NCI-H2029 (cell line): Measurements from ENCODE around the gene RAX2.
A peak's percentile ranks its signal among the peaks of the same experiment; 100 is the strongest.
"Not testable (repeated sequence)": the region's sequence is repeated elsewhere in the genome, so short reads cannot be mapped to it uniquely, and the experiment has no call there.

Source experiments
- DNase-seq: peaks from one replicate; lab custom pipeline; 2025; lab: John Stamatoyannopoulos, UW

The RAX2 gene

DNA sequence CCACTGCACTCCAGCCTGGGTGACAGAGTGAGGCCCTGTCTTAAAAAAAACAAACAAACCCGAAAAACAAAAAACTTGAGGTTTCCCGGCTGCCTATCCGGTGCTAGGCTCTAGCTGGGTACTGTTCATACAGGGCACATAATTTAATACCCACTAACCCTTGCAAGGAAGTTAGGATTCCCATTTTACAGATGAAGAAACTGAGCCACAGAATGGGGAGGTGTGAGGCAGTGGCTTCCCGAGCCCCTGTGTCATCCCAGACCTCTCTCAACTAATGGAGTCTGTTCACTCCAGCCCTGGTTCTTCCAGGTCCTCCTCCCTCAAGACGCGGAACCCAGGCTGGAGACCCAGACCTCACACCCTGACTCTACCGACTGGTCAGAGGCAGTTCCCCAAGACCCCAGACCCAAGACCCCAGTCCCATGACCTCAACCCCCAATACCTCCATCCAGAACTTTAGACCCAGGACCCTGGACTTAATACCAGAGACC is 11.1 kb downstream of the RAX2 start:
- no peak for DNase-seq

DNA sequence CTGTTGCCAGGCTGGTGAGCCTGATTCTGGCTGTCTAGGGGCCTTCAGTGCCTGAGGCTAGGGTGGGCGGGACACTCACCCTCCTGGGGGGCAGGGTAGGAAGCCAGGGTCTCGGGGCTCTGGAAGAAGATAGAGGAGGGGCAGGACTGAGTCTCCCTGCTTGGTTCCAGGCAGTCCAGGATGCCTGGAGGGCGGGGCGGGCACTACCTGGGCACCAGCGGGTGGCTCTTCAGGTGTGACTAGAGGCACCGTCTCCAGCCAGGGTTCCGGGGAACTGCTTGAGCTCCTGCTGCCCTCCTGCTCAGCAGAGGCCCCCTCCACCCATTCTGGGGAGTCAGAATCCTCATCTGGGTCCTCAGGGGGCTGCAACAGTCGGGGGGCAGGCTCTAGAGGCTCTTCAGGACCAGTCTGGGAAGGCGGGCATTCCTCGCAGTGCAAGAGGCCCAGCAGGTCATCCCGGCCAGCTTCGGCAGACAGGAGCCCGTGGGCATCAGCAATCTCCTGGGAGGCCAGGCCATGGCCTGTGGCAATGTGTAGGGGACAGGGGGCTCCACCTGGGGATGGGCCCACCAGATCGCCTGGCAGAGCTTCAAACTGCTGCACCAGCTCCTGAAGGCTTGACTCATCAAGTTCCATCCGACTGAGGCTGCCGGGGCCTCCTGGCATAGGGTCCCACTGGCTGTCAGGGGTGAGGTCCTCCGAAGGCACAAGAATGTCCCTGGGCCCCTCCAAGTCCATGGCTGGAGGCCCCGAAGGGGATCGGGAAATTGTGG is 12.4 kb downstream of the RAX2 start:
- DNase-seq, result no peak

DNA sequence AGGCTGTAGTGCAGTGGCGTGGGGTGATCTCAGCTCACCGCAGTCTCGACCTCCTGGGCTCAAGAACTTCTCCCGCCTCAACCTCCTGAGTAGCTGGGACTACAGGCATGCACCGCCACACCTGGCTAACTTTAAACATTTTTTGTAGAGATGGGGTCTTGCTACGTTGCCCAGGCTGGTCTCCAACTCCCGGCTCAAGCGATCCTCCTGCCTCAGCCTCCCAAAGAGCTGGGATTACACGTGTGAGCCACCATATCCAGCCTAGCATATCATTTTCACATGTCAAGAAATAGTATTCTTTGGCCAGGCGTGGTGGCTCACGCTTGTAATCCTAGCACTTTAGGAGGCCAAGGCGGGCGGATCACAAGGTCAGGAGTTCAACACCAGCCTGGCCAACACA is 13.7 kb downstream of the RAX2 start:
- not testable (repeated sequence) for DNase-seq

DNA sequence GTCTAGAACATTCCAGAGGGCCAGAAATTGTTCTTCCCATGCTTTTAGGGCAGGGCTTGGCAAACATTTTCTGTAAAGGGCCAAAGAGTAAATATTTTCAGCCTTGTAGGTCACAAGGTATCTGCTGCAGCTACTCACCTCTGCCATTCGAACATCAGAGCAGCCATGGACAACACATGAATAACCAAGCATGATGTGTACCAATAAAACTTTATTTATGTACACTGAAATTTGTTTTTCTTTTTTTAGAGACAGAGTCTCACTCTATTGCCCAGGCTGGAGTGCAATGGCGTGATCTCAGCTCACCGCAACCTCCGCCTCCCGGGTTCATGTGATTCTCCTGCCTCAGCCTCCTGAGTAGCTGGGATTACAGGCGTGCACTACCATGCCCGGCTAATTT is 14.3 kb downstream of the RAX2 start:
- not testable (repeated sequence) for DNase-seq

DNA sequence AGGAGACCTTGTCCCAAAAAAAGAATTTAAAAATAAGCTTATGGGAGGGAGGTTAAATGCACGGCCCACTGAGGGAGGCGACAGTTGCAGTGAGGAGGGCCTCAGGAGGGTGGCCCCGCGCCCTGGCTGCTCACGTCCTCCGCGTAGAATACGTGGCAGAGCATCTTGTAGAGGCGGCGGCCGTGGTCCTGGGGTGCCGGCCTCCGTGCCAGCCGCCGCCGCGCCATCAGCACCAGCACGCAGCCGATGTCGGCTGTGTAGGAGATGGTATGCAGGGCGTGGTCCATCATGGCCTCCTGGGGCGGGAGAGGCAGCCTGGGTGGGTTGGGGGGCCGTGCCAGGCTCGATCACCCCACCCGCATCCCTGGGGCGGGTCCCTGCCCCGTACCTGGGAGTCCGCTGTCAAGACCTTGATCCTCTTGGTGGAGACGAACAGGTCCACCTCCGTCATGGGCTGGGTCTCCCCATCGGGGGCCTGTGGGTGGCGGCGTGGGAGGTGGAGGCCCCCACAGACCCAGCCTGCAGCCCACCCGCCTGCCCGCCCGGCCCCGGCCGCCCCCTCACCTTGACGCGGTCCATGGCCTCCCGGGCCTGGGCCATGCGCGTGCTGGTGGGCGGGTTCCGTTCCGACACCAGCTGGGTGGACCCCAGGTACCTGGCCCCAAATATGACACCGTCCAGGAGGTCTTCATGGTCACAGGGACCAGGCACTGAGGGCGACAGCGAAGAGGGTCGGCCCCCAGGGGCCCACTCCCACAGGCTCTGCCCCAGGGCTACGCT is 18.2 kb downstream of the RAX2 start:
- no peak for DNase-seq

DNA sequence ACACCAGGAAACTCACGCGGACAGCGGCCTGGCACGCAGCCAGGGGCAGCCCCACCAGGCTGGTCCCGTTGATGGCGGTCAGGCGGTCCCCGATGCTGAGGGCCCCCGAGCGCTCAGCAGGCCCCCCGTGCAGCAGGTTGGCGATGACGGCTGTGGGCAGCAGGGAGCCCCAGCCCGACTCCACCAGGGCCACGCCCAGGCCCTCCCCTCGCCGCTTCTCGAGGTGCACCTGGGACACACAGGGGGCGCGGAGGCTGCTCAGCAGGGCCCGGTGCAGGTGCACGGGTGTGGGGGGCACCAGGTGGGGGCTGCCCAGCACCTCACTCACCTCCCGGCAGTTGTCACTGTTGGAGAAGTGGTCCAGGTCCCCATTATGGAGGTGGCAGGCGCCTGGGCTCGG is 19.5 kb downstream of the RAX2 start:
- DNase-seq, result no peak

DNA sequence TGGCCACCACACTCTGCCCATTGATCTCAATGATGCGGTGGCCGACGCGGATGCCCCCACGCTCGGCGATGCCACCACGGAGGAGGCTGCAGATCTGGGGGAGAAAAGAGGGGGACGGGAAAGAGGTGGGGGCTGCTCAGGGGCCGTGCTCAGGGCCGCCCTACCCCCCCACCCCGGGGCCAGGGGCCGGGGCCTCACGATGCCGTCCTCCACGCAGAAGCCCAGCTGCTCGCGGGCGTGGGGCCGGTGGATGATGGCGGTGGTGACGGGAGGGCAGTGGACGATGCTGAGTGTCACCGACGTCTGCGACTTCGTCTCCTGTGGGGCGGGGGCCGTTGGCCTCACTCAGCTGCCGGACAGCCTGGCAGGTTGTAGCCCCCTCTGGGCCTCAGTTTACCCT is 20.8 kb downstream of the RAX2 start:
- no peak for DNase-seq

DNA sequence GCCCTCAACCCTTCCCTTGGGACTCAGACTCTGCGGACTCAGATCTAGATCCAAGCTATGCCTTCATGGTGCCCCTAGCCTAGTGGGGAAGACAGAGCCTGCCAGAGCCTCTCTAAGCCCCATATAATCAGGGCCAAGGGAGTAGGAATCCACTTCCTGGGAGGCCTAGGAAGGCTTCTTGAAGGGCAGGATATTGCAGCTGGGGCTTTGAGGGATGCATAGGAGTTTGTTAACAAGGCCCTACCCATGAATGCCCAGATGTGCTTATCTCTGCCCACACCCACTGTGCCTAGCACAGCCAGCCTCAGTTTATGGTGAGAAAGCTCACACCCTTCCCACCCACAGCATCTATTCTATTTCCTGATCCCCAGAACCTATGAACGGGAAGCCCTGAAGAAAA is 21.8 kb downstream of the RAX2 start:
- DNase-seq, result no peak

DNA sequence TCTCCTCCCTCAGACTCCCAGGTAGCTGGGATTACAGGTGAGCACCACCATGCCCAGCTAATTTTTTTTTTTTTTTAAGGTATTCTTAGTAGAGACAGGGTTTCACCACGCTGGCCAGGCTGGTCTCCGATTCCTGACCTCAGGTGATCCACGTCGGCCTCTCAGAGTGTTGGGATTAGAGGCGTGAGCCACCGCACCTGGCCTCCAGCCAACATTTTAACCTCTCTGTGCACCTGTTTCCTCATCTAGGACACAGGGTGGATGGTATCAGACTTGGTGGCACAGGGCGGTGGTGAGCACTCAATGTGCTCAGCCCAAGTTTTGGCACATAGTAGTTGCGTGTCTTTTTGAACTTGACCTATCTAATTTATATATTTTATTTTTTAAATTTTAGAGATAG is 23.1 kb downstream of the RAX2 start:
- peak; percentile 68 for DNase-seq

DNA sequence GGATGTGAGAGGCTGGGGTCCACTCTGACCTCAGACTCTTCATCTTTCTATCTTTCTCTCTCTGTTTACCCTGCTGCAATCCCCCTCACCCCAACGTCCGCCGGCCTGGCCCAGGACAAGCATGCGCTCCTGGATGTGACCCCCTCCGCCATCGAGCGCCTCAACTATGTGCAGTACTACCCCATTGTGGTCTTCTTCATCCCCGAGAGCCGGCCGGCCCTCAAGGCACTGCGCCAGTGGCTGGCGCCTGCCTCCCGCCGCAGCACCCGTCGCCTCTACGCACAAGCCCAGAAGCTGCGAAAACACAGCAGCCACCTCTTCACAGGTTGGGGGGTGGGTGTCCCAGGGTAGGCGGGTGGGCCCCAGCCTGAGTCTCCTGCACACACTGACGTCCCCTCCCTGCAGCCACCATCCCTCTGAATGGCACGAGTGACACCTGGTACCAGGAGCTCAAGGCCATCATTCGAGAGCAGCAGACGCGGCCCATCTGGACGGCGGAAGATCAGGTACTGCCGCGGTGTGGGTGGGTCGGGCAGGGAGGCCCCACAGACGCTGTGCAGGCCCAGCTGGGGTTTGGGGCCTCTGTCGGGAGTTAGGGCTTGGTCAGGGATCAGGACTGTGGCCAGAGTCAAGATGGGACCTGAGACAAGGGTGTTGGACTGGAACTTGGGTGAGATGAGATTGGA is 25.5 kb downstream of the RAX2 start:
- DNase-seq, result no peak

DNA sequence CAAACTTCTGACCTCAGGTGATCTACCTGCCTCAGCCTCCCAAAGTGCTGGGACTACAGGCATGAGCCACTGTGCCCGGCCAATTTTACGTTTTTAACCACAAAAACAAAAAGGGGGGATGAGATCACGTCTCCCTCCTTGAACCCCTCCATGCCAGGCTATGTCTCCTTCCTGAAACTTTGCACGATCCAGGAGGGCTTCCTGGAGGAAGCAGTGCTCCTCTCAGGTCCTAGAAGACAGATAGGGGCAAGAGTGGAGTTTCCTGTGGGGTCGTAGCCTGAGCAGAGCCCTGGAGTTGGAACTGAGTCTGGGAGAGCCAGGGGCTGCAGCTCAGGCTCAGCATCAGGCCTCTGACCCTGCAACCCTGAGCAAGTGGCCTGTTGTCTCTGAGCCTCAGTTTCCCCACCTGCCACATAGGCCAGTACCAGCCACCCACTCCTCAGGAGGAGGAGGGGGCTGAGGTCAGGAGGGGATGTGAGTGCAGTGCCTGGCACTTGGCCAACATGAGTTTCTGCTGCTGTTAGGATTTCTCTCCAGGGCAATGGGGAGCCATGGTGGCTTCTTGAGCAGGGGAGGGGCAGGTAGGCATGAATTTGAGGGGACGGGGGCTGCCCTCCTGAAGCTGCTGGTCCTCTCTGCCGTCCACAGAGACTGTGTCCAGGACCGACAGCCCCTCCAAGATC is 26.5 kb downstream of the RAX2 start:
- DNase-seq, result no peak

DNA sequence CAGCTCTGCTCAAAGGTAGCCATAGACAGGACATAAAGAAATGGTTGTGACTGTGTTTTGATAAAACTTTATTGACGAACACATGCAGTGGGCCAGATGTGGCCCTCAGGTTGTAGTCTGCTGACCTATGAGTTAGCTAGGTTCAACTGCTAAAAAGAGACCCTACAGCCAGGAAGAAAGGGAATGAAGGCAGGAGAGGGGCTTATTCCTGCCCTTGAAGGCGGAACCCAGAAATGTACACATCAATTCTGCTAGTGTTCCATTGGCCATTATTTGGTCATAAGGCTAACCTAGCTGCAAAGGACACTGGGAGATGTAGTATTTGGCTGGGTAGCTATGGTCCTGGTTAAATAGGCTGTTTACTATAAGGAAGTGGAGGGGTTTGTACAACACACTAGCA is 28.5 kb downstream of the RAX2 start:
- DNase-seq, result no peak

DNA sequence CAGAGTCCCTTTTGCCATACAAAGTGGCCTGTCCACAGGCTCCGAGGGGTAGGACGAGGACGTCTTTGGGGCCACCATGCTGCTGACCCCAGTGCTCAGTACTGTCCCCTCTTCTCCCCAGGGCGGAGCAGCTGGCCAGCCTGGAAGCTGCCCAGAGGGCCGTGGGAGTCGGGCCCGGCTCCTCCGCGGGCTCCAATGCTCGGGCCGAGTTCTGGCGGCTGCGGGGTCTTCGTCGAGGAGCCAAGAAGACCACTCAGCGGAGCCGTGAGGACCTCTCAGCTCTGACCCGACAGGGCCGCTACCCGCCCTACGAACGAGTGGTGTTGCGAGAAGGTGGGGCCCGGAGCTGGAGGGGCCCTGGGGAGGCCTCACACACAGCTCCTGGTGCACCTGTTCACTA is 31.6 kb downstream of the RAX2 start:
- no peak for DNase-seq

DNA sequence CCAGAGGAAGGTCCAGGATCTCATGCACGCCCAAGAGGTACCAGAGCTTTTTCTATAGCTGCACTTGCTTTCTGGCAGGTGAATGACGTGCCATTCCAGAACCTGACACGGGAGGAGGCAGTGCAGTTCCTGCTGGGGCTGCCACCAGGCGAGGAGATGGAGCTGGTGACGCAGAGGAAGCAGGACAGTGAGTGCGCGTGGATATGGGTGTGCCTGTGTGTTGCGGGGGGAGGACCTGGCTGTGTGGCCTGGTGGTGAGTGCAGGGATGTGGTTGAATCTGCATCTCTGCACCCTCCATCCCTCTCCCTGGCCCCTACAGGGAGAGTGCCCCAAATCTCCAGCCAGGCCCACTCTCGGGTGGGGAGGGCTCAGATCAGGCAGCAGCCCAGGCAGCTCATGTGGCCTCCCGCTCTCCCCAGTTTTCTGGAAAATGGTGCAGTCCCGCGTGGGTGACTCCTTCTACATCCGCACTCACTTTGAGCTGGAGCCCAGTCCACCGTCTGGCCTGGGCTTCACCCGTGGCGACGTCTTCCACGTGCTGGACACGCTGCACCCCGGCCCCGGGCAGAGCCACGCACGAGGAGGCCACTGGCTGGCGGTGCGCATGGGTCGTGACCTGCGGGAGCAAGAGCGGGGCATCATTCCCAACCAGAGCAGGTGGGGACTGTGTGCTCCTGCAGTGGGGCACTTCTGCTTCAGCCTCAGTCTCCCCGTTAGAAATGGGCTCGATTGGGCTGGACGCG is 33.4 kb downstream of the RAX2 start:
- DNase-seq, result no peak

DNA sequence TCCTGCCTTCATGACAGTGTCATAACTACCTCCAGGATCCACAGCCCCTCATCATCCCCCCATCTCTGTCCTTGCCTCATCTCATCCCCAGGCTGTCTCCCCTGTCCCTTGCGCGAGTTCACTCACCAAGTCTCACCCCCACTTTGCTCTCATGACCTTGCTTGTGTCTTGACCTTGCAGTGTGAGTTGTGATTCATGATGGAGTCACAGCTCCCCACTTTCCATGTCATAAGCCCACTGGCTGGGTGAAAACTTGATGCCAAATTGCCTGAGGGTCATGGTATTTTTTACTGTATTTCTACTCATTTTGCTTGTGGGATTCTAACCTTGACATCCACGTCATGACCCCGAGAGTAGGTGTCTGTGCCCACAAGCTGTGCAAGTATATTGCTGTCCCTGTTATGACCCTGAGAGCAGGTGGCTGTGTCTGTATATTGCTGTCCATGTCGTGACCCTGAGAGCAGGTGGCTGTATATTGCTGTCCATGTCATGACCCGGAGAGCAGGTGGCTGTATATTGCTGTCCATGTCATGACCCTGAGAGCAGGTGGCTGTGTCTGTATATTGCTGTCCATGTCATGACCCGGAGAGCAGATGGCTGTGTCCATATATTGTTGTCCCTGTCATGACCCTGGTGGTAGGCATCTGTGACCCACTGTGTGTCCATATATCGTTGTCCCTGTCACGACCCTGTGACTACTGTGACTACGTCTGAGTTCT is 34.4 kb downstream of the RAX2 start:
- no peak for DNase-seq

DNA sequence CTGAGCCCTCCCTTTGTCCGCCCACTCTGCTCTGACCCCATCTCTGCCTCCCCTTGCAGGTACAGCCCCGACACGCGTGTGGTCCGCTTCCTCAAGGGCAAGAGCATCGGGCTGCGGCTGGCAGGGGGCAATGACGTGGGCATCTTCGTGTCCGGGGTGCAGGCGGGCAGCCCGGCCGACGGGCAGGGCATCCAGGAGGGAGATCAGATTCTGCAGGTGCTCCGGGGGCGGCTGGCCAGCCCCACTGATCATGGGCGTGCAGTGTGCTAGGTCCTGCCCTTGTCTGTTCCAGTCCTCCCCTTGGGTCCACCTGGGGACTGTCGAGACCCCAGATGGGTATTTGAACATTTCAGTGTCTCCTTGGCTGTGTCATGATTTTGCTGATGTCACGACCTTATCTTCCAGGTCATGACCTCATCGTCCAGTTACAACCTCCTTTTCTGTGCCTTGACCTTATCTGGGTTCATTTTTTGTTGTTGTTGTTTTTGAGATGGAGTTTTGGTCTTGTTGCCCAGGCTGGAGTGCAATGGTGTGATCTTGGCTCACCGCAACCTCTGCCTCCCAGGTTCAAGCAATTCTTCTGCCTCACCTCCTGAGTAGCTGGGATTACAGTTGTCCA is 35.8 kb downstream of the RAX2 start:
- DNase-seq, result no peak

DNA sequence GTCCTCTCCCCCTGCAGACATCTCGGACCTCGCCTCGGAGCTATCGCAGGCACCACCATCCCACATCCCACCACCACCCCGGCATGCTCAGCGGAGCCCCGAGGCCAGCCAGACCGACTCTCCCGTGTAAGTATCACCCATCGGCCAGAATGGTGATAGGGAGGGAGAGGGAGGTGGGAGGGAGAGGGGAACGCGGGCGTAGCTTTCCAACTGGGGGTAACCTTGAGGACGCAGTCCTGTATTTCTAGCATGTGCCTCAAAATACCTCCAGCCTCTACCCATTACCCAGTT is 37.8 kb downstream of the RAX2 start:
- no peak for DNase-seq

DNA sequence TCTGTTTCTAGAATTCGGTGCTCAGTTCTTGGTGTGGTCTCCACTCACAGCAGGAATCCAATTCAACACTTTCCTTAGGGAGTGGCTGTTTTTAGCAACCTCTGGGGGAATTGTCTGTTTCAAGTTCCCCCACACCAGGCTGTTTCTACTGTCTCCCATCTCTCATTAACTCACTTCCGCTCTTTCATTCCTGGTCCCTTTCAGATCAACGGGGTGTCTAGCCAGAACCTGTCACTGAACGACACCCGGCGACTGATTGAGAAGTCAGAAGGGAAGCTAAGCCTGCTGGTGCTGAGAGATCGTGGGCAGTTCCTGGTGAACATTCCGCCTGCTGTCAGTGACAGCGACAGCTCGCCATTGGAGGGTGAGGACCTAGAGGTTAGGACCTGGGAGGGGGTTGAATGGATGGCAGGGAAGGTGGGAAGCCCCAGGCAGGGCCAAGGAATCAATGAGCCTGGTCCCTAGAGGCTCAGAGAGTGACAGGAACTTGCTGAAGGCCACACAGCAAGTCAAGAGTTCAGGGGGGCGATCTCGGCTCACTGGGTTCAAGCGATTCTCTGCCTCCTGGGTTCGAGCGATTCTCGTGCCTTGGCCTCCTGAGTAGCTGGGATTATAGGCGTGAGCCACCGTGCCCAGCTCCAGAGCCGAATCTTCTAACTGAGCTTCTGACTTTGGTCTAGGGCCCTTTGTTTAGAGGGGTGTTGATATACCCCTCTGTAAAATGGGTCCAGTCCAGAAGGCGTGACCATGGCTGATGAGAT is 38.3 kb downstream of the RAX2 start:
- DNase-seq, result no peak

DNA sequence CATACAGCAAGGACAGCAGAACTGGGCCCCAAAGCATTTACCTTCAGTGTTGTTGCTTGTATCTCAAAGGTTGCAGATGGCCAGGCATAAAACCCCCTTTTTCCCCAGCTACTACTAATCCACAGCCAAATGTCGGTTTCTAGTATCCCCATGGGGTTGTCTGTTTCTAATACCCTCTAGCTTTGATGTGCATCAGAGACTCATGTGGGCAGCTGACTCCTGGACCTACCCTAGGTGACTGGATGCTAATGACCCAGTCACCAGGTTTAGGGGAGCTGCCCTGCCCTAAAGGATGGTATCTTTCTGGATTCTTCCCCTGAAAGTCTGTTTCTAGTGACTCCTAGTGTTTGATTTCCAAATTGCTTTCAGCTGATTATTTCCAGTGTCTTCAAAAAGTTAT is 39.9 kb downstream of the RAX2 start:
- DNase-seq, result no peak

DNA sequence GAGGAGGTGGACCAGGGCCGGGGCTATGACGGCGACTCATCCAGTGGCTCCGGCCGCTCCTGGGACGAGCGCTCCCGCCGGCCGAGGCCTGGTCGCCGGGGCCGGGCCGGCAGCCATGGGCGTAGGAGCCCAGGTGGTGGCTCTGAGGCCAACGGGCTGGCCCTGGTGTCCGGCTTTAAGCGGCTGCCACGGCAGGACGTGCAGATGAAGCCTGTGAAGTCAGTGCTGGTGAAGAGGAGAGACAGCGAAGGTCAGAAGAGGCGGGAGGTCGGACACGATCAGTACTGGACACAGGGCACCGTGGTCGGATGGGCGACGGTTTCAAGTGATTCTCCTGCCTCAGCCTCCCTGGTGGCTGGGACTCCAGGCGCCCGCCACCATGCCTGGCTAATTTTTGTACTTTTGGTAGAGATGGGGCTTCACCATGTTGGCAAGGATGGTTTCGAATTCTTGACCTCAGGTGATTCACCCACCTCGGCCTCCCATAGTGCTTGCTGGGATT is 41.5 kb downstream of the RAX2 start:
- no peak for DNase-seq
